ENCODE measurements around the gene CACNA1C.
"Not testable (repeated sequence)": the region's sequence is repeated elsewhere in the genome, so short reads cannot be mapped to it uniquely, and the experiment has no call there.

CACNA1C gene

GRCh38 chr12:2126676-2127406, 74.1 kb downstream of the CACNA1C start:
- no peaks in the 10 kb centered on the region for H3K9me3 Mint-ChIP-seq
- no peaks in the 10 kb centered on the region for H3K36me3 Mint-ChIP-seq
- H3K4me1 Mint-ChIP-seq: no peaks in the 10 kb centered on the region
- H3K27ac Mint-ChIP-seq: no peak overlapping the region
- peaks cover 2% of the 10 kb centered on the region for H3K27me3 Mint-ChIP-seq
- no peak overlapping the region for H3K4me3 Mint-ChIP-seq

- H3K27me3 Mint-ChIP-seq: peaks cover 2% of the 10 kb centered on the region
These were observed 76.3 kb downstream of the CACNA1C start for GRCh38 chr12:2129076-2129475.

GRCh38 chr12:2135661-2136418, 83.1 kb downstream of the CACNA1C start:
- not testable (repeated sequence) for H3K36me3 Mint-ChIP-seq, H3K27ac Mint-ChIP-seq, H3K27me3 Mint-ChIP-seq, H3K4me1 Mint-ChIP-seq, H3K4me3 Mint-ChIP-seq, H3K9me3 Mint-ChIP-seq

More at GRCh38 chr12:2129076-2129475, 76.3 kb downstream of the CACNA1C start:
- Mint-ChIP-seq H3K4me1 (no peaks in the 10 kb centered on the region), H3K36me3 (no peaks in the 10 kb centered on the region), H3K27ac (no peak overlapping the region), H3K4me3 (no peak overlapping the region), H3K9me3 (no peaks in the 10 kb centered on the region)

GRCh38 chr12:2136901-2137300, 84.1 kb downstream of the CACNA1C start:
- no peaks in the 10 kb centered on the region for H3K4me1 Mint-ChIP-seq
- no peaks in the 10 kb centered on the region for H3K36me3 Mint-ChIP-seq
- no peak overlapping the region for H3K27ac Mint-ChIP-seq
- no peak overlapping the region for H3K4me3 Mint-ChIP-seq
- H3K9me3 Mint-ChIP-seq: no peaks in the 10 kb centered on the region
- H3K27me3 Mint-ChIP-seq: peaks cover 4% of the 10 kb centered on the region

- Mint-ChIP-seq H3K27me3 (peaks cover 4% of the 10 kb centered on the region), H3K9me3 (no peaks in the 10 kb centered on the region), H3K4me1 (no peaks in the 10 kb centered on the region), H3K27ac (no peak overlapping the region), H3K36me3 (no peaks in the 10 kb centered on the region), H3K4me3 (no peak overlapping the region)
These were observed 84.9 kb downstream of the CACNA1C start for GRCh38 chr12:2137711-2138110.

- no peak overlapping the region for H3K27ac Mint-ChIP-seq
These were observed 85.5 kb downstream of the CACNA1C start for GRCh38 chr12:2138294-2138693.

GRCh38 chr12:2138871-2139308, 86.1 kb downstream of the CACNA1C start:
- H3K27me3 Mint-ChIP-seq: peaks cover 4% of the 10 kb centered on the region
- H3K27ac Mint-ChIP-seq: no peak overlapping the region
- H3K4me1 Mint-ChIP-seq: no peaks in the 10 kb centered on the region
- H3K9me3 Mint-ChIP-seq: no peaks in the 10 kb centered on the region
- H3K36me3 Mint-ChIP-seq: no peaks in the 10 kb centered on the region
- no peak overlapping the region for H3K4me3 Mint-ChIP-seq

More at GRCh38 chr12:2138294-2138693, 85.5 kb downstream of the CACNA1C start:
- no peaks in the 10 kb centered on the region for H3K9me3 Mint-ChIP-seq
- no peak overlapping the region for H3K4me3 Mint-ChIP-seq
- no peaks in the 10 kb centered on the region for H3K36me3 Mint-ChIP-seq
- H3K4me1 Mint-ChIP-seq: no peaks in the 10 kb centered on the region
- peaks cover 4% of the 10 kb centered on the region for H3K27me3 Mint-ChIP-seq

GRCh38 chr12:2139651-2140050, 86.9 kb downstream of the CACNA1C start:
- Mint-ChIP-seq H3K9me3 (no peaks in the 10 kb centered on the region), H3K36me3 (no peaks in the 10 kb centered on the region), H3K27me3 (peaks cover 4% of the 10 kb centered on the region), H3K4me1 (no peaks in the 10 kb centered on the region), H3K27ac (no peak overlapping the region), H3K4me3 (no peak overlapping the region)

GRCh38 chr12:2140858-2141519, 88.2 kb downstream of the CACNA1C start:
- H3K4me1 Mint-ChIP-seq: no peaks in the 10 kb centered on the region
- H3K36me3 Mint-ChIP-seq: no peaks in the 10 kb centered on the region
- H3K9me3 Mint-ChIP-seq: no peaks in the 10 kb centered on the region
- no peak overlapping the region for H3K27ac Mint-ChIP-seq
- no peak overlapping the region for H3K4me3 Mint-ChIP-seq
- peaks cover 4% of the 10 kb centered on the region for H3K27me3 Mint-ChIP-seq

GRCh38 chr12:2142068-2142467, 89.3 kb downstream of the CACNA1C start:
- Mint-ChIP-seq H3K27me3 (no peaks in the 10 kb centered on the region), H3K36me3 (no peaks in the 10 kb centered on the region), H3K27ac (no peak overlapping the region), H3K9me3 (no peaks in the 10 kb centered on the region), H3K4me1 (no peaks in the 10 kb centered on the region), H3K4me3 (no peak overlapping the region)

GRCh38 chr12:2144951-2145350, 92.2 kb downstream of the CACNA1C start:
- H3K36me3 Mint-ChIP-seq: no peaks in the 10 kb centered on the region
- H3K27me3 Mint-ChIP-seq: peaks cover 6% of the 10 kb centered on the region
- no peaks in the 10 kb centered on the region for H3K9me3 Mint-ChIP-seq
- H3K4me3 Mint-ChIP-seq: no peak overlapping the region
- no peak overlapping the region for H3K27ac Mint-ChIP-seq
- H3K4me1 Mint-ChIP-seq: no peaks in the 10 kb centered on the region

- H3K4me3 Mint-ChIP-seq: no peak overlapping the region
- no peaks in the 10 kb centered on the region for H3K4me1 Mint-ChIP-seq
- H3K36me3 Mint-ChIP-seq: no peaks in the 10 kb centered on the region
- no peak overlapping the region for H3K27ac Mint-ChIP-seq
- H3K9me3 Mint-ChIP-seq: no peaks in the 10 kb centered on the region
- peaks cover 6% of the 10 kb centered on the region for H3K27me3 Mint-ChIP-seq
These were observed 92.7 kb downstream of the CACNA1C start for GRCh38 chr12:2145433-2145998.

- no peak overlapping the region for H3K4me3 Mint-ChIP-seq
- H3K9me3 Mint-ChIP-seq: no peaks in the 10 kb centered on the region
- H3K4me1 Mint-ChIP-seq: no peaks in the 10 kb centered on the region
- H3K27me3 Mint-ChIP-seq: peaks cover 6% of the 10 kb centered on the region
- H3K27ac Mint-ChIP-seq: no peak overlapping the region
- H3K36me3 Mint-ChIP-seq: no peaks in the 10 kb centered on the region
These were observed 94.5 kb downstream of the CACNA1C start for GRCh38 chr12:2147335-2147734.

GRCh38 chr12:2149091-2149490, 96.3 kb downstream of the CACNA1C start:
- H3K4me1 Mint-ChIP-seq: no peaks in the 10 kb centered on the region
- no peaks in the 10 kb centered on the region for H3K9me3 Mint-ChIP-seq
- H3K27ac Mint-ChIP-seq: no peak overlapping the region

GRCh38 chr12:2150833-2151232, 98.0 kb downstream of the CACNA1C start:
- Mint-ChIP-seq H3K9me3 (no peaks in the 10 kb centered on the region), H3K4me1 (no peaks in the 10 kb centered on the region), H3K27me3 (peaks cover 8% of the 10 kb centered on the region), H3K27ac (no peak overlapping the region), H3K4me3 (no peak overlapping the region), H3K36me3 (no peaks in the 10 kb centered on the region)

More at GRCh38 chr12:2149091-2149490, 96.3 kb downstream of the CACNA1C start:
- no peaks in the 10 kb centered on the region for H3K36me3 Mint-ChIP-seq
- H3K27me3 Mint-ChIP-seq: peaks cover 6% of the 10 kb centered on the region
- H3K4me3 Mint-ChIP-seq: no peak overlapping the region

All from activated naive CD4-positive, alpha-beta T cell treated with anti-CD3 and anti-CD28 coated beads, Interleukin-2, amount 50 U/mL, for 24 hours (primary cell).